Measurements from ENCODE around the gene LRRC27.
"Not testable (repeated sequence)": the region's sequence is repeated elsewhere in the genome, so short reads cannot be mapped to it uniquely, and the experiment has no call there.

Gene LRRC27

DNA sequence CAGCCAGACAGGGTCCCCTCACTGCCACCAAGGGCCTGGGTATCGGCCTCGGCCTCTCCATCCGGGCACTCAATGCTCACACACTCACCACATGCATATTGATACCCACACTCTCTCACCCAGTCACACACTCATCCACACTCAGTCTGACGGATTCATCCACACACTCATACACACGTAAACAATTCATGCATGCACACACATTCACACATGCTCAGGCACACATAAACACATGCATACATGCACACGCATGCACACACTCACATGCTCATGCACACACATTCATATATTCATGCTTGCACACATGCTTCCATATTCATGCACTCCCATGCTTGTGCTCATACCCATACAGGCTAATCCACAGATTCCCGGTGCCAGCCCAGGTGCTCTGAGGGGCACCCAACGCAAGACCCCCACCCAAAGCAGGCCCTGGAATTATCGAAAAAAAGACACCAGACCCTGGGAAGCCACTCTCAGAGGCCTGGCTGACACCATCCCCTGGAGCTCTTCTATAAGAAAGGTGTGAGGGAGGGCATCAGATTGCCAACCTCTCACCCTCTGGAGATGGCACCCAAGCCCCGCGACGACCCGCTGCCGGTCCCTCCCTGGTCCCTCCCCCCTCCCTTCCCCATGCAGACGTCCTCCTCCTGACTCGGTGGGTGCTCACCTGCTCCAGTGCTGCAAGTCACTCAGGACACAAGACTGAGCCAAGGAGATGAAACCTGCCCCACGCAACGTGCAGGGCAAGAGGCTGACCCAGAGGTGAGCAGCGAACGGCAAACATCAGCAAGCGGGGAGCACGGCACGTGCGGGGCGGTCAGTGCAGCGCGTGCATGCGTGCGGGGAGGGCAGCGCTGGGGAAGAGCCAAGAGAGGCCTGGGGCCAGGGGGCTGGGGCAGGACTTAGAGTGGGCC is 39.4 kb upstream of the LRRC27 start:
- TF ChIP-seq, protein P1, sequence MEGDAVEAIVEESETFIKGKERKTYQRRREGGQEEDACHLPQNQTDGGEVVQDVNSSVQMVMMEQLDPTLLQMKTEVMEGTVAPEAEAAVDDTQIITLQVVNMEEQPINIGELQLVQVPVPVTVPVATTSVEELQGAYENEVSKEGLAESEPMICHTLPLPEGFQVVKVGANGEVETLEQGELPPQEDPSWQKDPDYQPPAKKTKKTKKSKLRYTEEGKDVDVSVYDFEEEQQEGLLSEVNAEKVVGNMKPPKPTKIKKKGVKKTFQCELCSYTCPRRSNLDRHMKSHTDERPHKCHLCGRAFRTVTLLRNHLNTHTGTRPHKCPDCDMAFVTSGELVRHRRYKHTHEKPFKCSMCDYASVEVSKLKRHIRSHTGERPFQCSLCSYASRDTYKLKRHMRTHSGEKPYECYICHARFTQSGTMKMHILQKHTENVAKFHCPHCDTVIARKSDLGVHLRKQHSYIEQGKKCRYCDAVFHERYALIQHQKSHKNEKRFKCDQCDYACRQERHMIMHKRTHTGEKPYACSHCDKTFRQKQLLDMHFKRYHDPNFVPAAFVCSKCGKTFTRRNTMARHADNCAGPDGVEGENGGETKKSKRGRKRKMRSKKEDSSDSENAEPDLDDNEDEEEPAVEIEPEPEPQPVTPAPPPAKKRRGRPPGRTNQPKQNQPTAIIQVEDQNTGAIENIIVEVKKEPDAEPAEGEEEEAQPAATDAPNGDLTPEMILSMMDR (IDR thresholded peaks at IDR 0.05; ENCODE audit: extremely low read depth, insufficient read depth, missing control alignments) = no peak
- in situ Hi-C loops (cut with MboI; ENCODE audit: low pct_unique_long_range_greater_than_20kb, low sequenced_read_pairs, unreplicated experiment) = no loop called here
- no peak for DNase-seq (ENCODE audit: low spot score)

- no peak for DNase-seq (ENCODE audit: low spot score)
- in situ Hi-C loops (cut with MboI; ENCODE audit: low pct_unique_long_range_greater_than_20kb, low sequenced_read_pairs, unreplicated experiment) = no loop called here
- TF ChIP-seq, protein P1 (IDR thresholded peaks at IDR 0.05; ENCODE audit: extremely low read depth, insufficient read depth, missing control alignments) = no peak
These were observed 38.7 kb upstream of the LRRC27 start for GRCh38 chr10:132293201-132293812.

DNA sequence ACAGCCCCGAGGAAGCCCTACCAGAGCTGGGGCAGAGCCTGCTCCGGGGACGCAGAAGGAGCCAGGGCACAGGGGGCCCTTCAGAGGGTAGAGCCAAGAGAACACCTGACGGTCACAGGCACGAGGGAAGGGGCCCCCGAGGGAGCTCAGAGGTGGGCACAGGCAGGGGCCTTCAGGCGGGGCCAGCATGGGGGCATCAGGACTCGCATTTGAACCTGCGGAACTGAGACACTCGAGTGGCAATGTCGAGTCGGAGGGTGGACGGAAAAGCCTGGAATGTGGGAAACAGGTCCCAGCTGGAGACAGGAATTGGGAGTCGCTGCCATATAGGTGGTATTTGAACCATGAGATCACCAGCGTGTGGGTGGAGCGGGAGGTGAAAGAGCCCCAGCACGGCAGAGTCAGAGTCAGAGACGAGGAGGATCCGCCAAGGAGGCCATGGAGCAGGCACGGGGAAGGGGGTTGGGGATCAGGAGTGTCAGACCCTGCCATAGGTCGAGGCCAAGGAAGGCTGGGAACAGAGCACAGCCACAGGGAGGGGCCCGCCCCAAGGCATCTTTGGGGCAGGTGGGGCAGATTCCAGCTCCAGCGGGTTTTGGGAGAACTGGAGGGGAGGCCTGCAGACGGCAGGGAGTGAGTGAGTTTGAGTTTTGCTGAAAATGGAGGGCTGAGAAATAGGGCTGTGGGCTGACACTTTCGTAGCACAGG is 38.0 kb upstream of the LRRC27 start:
- TF ChIP-seq, protein P1 (IDR thresholded peaks at IDR 0.05; ENCODE audit: extremely low read depth, insufficient read depth, missing control alignments) = no peak
- in situ Hi-C loops (cut with MboI; ENCODE audit: low pct_unique_long_range_greater_than_20kb, low sequenced_read_pairs, unreplicated experiment) = no loop called here
- DNase-seq (ENCODE audit: low spot score) = no peak

DNA sequence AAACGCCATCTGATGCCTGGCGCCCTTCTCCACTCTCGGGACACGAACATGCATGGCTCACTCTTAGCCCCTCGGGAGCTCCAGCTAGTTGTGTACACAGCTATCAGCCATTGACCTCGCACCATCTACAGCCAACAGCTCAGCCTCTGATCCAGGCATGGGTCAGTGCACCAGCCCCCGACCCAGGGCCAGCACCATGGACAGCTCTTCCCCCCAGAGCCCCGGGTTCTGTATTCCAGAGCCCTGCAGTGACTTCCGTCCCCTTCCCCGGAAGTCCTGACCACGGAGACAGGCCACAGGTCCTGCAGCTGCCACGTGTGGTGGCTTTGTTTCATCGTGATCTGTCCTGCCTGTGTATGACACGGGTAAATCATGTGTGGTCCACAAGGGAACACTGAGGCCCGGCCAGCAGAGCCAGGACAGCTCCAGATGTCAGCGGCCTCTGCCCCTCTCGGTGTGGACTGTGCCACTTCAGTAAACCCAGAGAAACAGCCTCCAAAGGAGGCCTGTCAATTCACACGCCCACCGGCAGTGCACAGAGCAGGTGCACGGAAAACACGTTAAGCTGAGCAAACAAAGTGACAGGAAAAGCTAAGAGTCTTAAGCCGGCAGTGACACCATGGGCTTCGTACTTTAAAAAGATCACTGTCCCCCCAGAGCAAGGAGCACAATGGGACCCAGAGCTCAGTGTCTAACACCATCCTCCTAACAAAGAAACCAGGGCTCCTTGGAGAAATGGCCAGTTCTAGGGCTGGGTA is 37.3 kb upstream of the LRRC27 start:
- TF ChIP-seq, protein P1 (IDR thresholded peaks at IDR 0.05; ENCODE audit: extremely low read depth, insufficient read depth, missing control alignments) = no peak
- in situ Hi-C loops (cut with MboI; ENCODE audit: low pct_unique_long_range_greater_than_20kb, low sequenced_read_pairs, unreplicated experiment) = no loop called here
- DNase-seq (ENCODE audit: low spot score) = no peak

- DNase-seq (ENCODE audit: low spot score); in situ Hi-C loops (cut with MboI; ENCODE audit: low pct_unique_long_range_greater_than_20kb, low sequenced_read_pairs, unreplicated experiment): not testable (repeated sequence)
These were observed 36.5 kb upstream of the LRRC27 start for GRCh38 chr10:132295481-132295880.

GRCh38 chr10:132296666-132297443 is 35.1 kb upstream of the LRRC27 start:
- in situ Hi-C loops (cut with MboI; ENCODE audit: low pct_unique_long_range_greater_than_20kb, low sequenced_read_pairs, unreplicated experiment) = no loop called here
- TF ChIP-seq, protein P1 (IDR thresholded peaks at IDR 0.05; ENCODE audit: extremely low read depth, insufficient read depth, missing control alignments) = no peak
- no peak for DNase-seq (ENCODE audit: low spot score)
